Endothelial cell of umbilical vein (primary cell): Measurements from ENCODE around the gene GPHB5. TPM values are rescaled to one million over a fixed set of nuclear protein-coding genes. Genes with fewer than 3 reads are reported as not detected.

ENCODE experiments used
- BruUV-seq: library from RNA; stranded (reverse); fragments of 400-500 nt; replicated peaks from 2 replicates; lab custom pipeline; 2021; lab: Mats Ljungman, UMichigan
- CTCF ChIA-PET: fragments of 300-600, 350-600 bp; sonication (Branson Sonifier 250); formaldehyde crosslinking; loops from one replicate; lab custom pipeline; 2021; ENCODE audit warnings: antibody characterized with exemption, inconsistent platforms; lab: Charles Lee
- POLR2A ChIA-PET: fragments of 300-600, 350-600 bp; sonication (Branson Sonifier 250); formaldehyde crosslinking; loops from one replicate; lab custom pipeline; 2021; ENCODE audit warnings: antibody characterized with exemption, inconsistent platforms; lab: Charles Lee
- DNase-seq: peaks from one replicate; pipeline ENCODE4 v3.0.0-alpha.2; 2011; ENCODE audit warnings: low read depth, low spot score
- FAIRE-seq: peaks from 2 replicates; lab custom pipeline; 2011; peaks lifted over from hg19 to GRCh38; lab: Jason Lieb, UNC
- H2AFZ ChIP-seq: 2 replicates; pipeline ENCODE4 v1.6.0; 2012; ENCODE audit warnings: low read depth, low read length, control low read depth, inconsistent platforms
- H3K27ac ChIP-seq: 2 replicates; pipeline ENCODE4 v1.5.1; 2011; ENCODE audit warnings: low read depth, mild to moderate bottlenecking, control low read depth, low read length, moderate library complexity; ENCODE audit not compliant: insufficient read depth
- H3K27me3 ChIP-seq, 2 experiments: 2 replicates each; pipeline versions ENCODE4 v1.6.0 to v1.6.1; 2011; ENCODE audit warnings: low read length in 2 of 2, mixed read lengths in 1 of 2; ENCODE audit not compliant: control insufficient read depth in 2 of 2, insufficient read depth in 2 of 2
- H3K36me3 ChIP-seq, 2 experiments: 2 replicates in 1 of 2; 3 replicates in 1 of 2; pipeline ENCODE4 v1.5.1; 2011; ENCODE audit warnings: low read length in 2 of 2, mild to moderate bottlenecking in 1 of 2, moderate library complexity in 1 of 2; ENCODE audit not compliant: control insufficient read depth in 2 of 2, insufficient read depth in 2 of 2; ENCODE audit errors: extremely low read depth in 1 of 2
- H3K4me1 ChIP-seq: 3 replicates; pipeline ENCODE4 v1.5.1; 2011; ENCODE audit warnings: mild to moderate bottlenecking, low read length; ENCODE audit not compliant: control insufficient read depth, insufficient read depth; ENCODE audit errors: extremely low read depth
- H3K4me2 ChIP-seq: 2 replicates; pipeline ENCODE4 v1.6.1; 2011; ENCODE audit warnings: low read length, control low read depth, mixed read lengths; ENCODE audit not compliant: insufficient read depth
- H3K4me3 ChIP-seq, 3 experiments: fragments of 200-600 bp in 1 of 3; sonication (generic), shearing (Covaris generic) in 1 of 3; replicated peaks in 1 of 3; 2 replicates each; pipeline ENCODE4 v1.5.1; 2011 to 2016; ENCODE audit warnings: control low read depth in 3 of 3, low read length in 3 of 3, mild to moderate bottlenecking in 2 of 3, inconsistent platforms in 1 of 3, low read depth in 1 of 3, moderate library complexity in 1 of 3; ENCODE audit not compliant: insufficient read depth in 1 of 3
- H3K79me2 ChIP-seq: 2 replicates; pipeline ENCODE4 v1.6.0; 2012; ENCODE audit warnings: low read length, inconsistent platforms; ENCODE audit not compliant: control insufficient read depth, insufficient read depth
- H3K9ac ChIP-seq: replicated peaks from 2 replicates; pipeline ENCODE3; 2011; ENCODE audit warnings: low read length, control low read depth; ENCODE audit not compliant: insufficient read depth; ENCODE audit errors: extremely low read depth
- H3K9me1 ChIP-seq: replicated peaks from 3 replicates; pipeline ENCODE4 v1.6.0; 2011; ENCODE audit warnings: mild to moderate bottlenecking, low read length; ENCODE audit not compliant: control insufficient read depth, insufficient read depth; ENCODE audit errors: extremely low read depth
- H3K9me3 ChIP-seq: replicated peaks from 2 replicates; pipeline ENCODE4 v1.5.1; 2012; ENCODE audit warnings: low read length, inconsistent platforms; ENCODE audit not compliant: control insufficient read depth, insufficient read depth
- H4K20me1 ChIP-seq: replicated peaks from 2 replicates; pipeline ENCODE3; 2011; ENCODE audit warnings: mild to moderate bottlenecking, low read length; ENCODE audit not compliant: control insufficient read depth, insufficient read depth; ENCODE audit errors: extremely low read depth
- EZH2 ChIP-seq: IDR thresholded peaks from 2 replicates; pipeline ENCODE4 v1.6.1; 2012; ENCODE audit warnings: borderline replicate concordance, low read depth, mild to moderate bottlenecking, moderate library complexity, low read length, inconsistent platforms; ENCODE audit not compliant: severe bottlenecking
- FOS ChIP-seq: IDR thresholded peaks from 2 replicates; pipeline ENCODE4 v1.6.1; 2011; ENCODE audit warnings: mild to moderate bottlenecking, low read length, moderate library complexity, borderline replicate concordance; ENCODE audit not compliant: insufficient read depth
- GATA2 ChIP-seq: IDR thresholded peaks from 2 replicates; pipeline ENCODE4 v1.7.0; 2011; ENCODE audit warnings: low read depth, mild to moderate bottlenecking, moderate library complexity, mixed read lengths, low read length; ENCODE audit not compliant: insufficient read length, insufficient read depth
- JUN ChIP-seq: IDR thresholded peaks from 2 replicates; pipeline ENCODE4 v1.6.1; 2011; ENCODE audit warnings: borderline replicate concordance, low read depth; ENCODE audit not compliant: insufficient read length, insufficient read depth
- MYC ChIP-seq: IDR thresholded peaks from one replicate; pipeline ENCODE4 v1.6.1; 2011; ENCODE audit warnings: mild to moderate bottlenecking, low read depth, low read length
- POLR2A ChIP-seq: IDR thresholded peaks from 2 replicates; pipeline ENCODE4 v1.6.1; 2012; ENCODE audit warnings: low read depth, mild to moderate bottlenecking, control low read depth, low read length
- POLR2AphosphoS5 ChIP-seq: IDR thresholded peaks from 2 replicates; pipeline ENCODE4 v1.6.1; 2012; ENCODE audit warnings: low read depth, mild to moderate bottlenecking, control low read depth, low read length, moderate library complexity; ENCODE audit not compliant: insufficient read depth
- dilution Hi-C: fragments of 300-500 bp; cut with MboI; formaldehyde crosslinking; loops from one replicate; pipeline ENCODE4 v1.15.0; 2019; ENCODE audit warnings: low sequenced_read_pairs; ENCODE audit not compliant: extremely low pct_ligation_motif_present
- intact Hi-C: fragments of 100-400 bp; cut with micrococcal nuclease; formaldehyde crosslinking; loops from one replicate; pipeline ENCODE4 v1.10.0; 2022
- polyA plus RNA-seq, 4 experiments: library from polyadenylated mRNA; depleted of rRNA in 3 of 4; stranded (reverse) in 3 of 4; unstranded in 1 of 4; fragments of >200 nt; gene quantifications; 2 replicates each; pipeline versions ENCODE4 v1.2.1 to v1.2.3, GENCODE V29; 2011 to 2012; ENCODE audit warnings: missing spikeins in 1 of 4
- total RNA-seq: library from RNA; stranded (reverse); gene quantifications from 2 replicates; pipeline ENCODE4 v1.2.3, GENCODE V29; 2021
- TF ChIP-seq, protein P1 (sequence below), 2 donors: IDR thresholded peaks; 1 replicate in 1 of 2; 2 replicates in 1 of 2; pipeline ENCODE4 v1.5.1; 2011; ENCODE audit warnings: low read length in 2 of 2, mild to moderate bottlenecking in 2 of 2, moderate library complexity in 2 of 2, control low read depth in 1 of 2, inconsistent platforms in 1 of 2, low read depth in 1 of 2; ENCODE audit not compliant: insufficient read depth in 1 of 2; ENCODE audit errors: extremely low read depth in 1 of 2
- TF ChIP-seq, protein P2 (sequence below): IDR thresholded peaks from 2 replicates; pipeline ENCODE4 v1.6.1; 2011; ENCODE audit not compliant: insufficient read depth, insufficient read length

The GPHB5 gene
- total and polyA plus RNA-seq, 2 donors (not counting 3 experiments of a cell fraction or from before 2014, with no cell fraction given), result not detected

- POLR2A ChIA-PET, result no interaction called here
- no peaks in the 10 kb centered on the region for H3K9me1 ChIP-seq
- no peak overlapping the region for H3K27ac ChIP-seq
- no TSS peak for BruUV-seq
- peaks cover 50 to 58% of the 10 kb centered on the region in 2 experiments for H3K36me3 ChIP-seq
- H2AFZ ChIP-seq, result no peak overlapping the region
- no peaks in the 10 kb centered on the region for H3K79me2 ChIP-seq
- H3K4me2 ChIP-seq, result no peak overlapping the region
- no peak overlapping the region for H3K9ac ChIP-seq
- intact Hi-C loops, result no loop called here
- no peak overlapping the region for H3K4me3 ChIP-seq
- FAIRE-seq (no peak), DNase-seq (no peak)
- no peaks in the 10 kb centered on the region for H4K20me1 ChIP-seq
- H3K4me1 ChIP-seq, result no peaks in the 10 kb centered on the region
- no peaks in the 10 kb centered on the region for H3K9me3 ChIP-seq
- TF ChIP-seq GATA2, result no peak
- TF ChIP-seq, protein P1, sequence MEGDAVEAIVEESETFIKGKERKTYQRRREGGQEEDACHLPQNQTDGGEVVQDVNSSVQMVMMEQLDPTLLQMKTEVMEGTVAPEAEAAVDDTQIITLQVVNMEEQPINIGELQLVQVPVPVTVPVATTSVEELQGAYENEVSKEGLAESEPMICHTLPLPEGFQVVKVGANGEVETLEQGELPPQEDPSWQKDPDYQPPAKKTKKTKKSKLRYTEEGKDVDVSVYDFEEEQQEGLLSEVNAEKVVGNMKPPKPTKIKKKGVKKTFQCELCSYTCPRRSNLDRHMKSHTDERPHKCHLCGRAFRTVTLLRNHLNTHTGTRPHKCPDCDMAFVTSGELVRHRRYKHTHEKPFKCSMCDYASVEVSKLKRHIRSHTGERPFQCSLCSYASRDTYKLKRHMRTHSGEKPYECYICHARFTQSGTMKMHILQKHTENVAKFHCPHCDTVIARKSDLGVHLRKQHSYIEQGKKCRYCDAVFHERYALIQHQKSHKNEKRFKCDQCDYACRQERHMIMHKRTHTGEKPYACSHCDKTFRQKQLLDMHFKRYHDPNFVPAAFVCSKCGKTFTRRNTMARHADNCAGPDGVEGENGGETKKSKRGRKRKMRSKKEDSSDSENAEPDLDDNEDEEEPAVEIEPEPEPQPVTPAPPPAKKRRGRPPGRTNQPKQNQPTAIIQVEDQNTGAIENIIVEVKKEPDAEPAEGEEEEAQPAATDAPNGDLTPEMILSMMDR (IDR thresholded peaks at IDR 0.05; ENCODE audit: extremely low read depth in 1 of 2, insufficient read depth in 1 of 2, low read depth in 1 of 2, low read length in 2 of 2), result no peak
- no peak for TF ChIP-seq JUN
- TF ChIP-seq MYC, result no peak
- TF ChIP-seq EZH2, result no peak
- TF ChIP-seq POLR2A, result no peak
- no peak for TF ChIP-seq FOS
- TF ChIP-seq, protein P2, sequence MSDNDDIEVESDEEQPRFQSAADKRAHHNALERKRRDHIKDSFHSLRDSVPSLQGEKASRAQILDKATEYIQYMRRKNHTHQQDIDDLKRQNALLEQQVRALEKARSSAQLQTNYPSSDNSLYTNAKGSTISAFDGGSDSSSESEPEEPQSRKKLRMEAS, result no peak
- no peak for TF ChIP-seq POLR2AphosphoS5
- dilution Hi-C loops, result no loop called here
- H3K27me3 ChIP-seq, result no peaks in the 10 kb centered on the region
- CTCF ChIA-PET, result interaction anchor here (0.8 to 1.0 kb wide), 2 partner anchors 21 to 114 kb away, joined by 3 to 4 read pairs; no protein-coding TSS in a partner anchor
Observed at GRCh38 chr14:63288853-63289252, 29.9 kb downstream of the GPHB5 start.
